Measurements from ENCODE around the gene COP1.
"Not testable (repeated sequence)": the region's sequence is repeated elsewhere in the genome, so short reads cannot be mapped to it uniquely, and the experiment has no call there.

The COP1 gene

GRCh38 chr1:176029609-176030008 lies 177.5 kb downstream of the COP1 start:
- no peak for DNase-seq

- DNase-seq = no peak
These were observed 177.9 kb downstream of the COP1 start for GRCh38 chr1:176029155-176029554.

GRCh38 chr1:176027934-176028333 lies 179.2 kb downstream of the COP1 start:
- DNase-seq = not testable (repeated sequence)

GRCh38 chr1:176022574-176022973 lies 184.5 kb downstream of the COP1 start:
- no peak for DNase-seq

GRCh38 chr1:176017722-176018121 lies 189.4 kb downstream of the COP1 start:
- no peak for DNase-seq

GRCh38 chr1:176009951-176010350 lies 197.1 kb downstream of the COP1 start:
- no peak for DNase-seq

- DNase-seq = not testable (repeated sequence)
These were observed 199.2 kb downstream of the COP1 start for GRCh38 chr1:176007756-176008389.

GRCh38 chr1:175994660-175995059 lies 212.4 kb downstream of the COP1 start:
- not testable (repeated sequence) for DNase-seq

- DNase-seq = not testable (repeated sequence)
These were observed 214.3 kb downstream of the COP1 start for GRCh38 chr1:175992825-175993224.

GRCh38 chr1:175992202-175992601 lies 214.9 kb downstream of the COP1 start:
- DNase-seq = not testable (repeated sequence)

- no peak for DNase-seq
These were observed 222.3 kb downstream of the COP1 start for GRCh38 chr1:175984813-175985212.

GRCh38 chr1:175984057-175984812 lies 222.9 kb downstream of the COP1 start:
- DNase-seq = no peak

GRCh38 chr1:175983363-175983762 lies 223.7 kb downstream of the COP1 start:
- DNase-seq = not testable (repeated sequence)

GRCh38 chr1:175981128-175981527 lies 226.0 kb downstream of the COP1 start:
- no peak for DNase-seq

GRCh38 chr1:175978926-175979325 lies 228.2 kb downstream of the COP1 start:
- no peak for DNase-seq

GRCh38 chr1:175978476-175978875 lies 228.6 kb downstream of the COP1 start:
- DNase-seq = no peak

GRCh38 chr1:175976865-175977642 lies 230.0 kb downstream of the COP1 start:
- peak; percentile 8 for DNase-seq

- no peak for DNase-seq
These were observed 237.9 kb downstream of the COP1 start for GRCh38 chr1:175969231-175969630.

GRCh38 chr1:175968486-175969172 lies 238.5 kb downstream of the COP1 start:
- peak; percentile 78 for DNase-seq

GRCh38 chr1:175963740-175964139 lies 243.3 kb downstream of the COP1 start:
- no peak for DNase-seq

GRCh38 chr1:175960169-175960568 lies 246.9 kb downstream of the COP1 start:
- no peak for DNase-seq

GRCh38 chr1:175951627-175952026 lies 255.5 kb downstream of the COP1 start:
- DNase-seq = no peak

GRCh38 chr1:175947771-175948170 lies 259.3 kb downstream of the COP1 start:
- DNase-seq = no peak
